Chondrocyte (in vitro differentiated cells): Measurements from ENCODE around the gene SOD2. TPM values are rescaled to one million over a fixed set of nuclear protein-coding genes. Genes with fewer than 3 reads are reported as not detected.
"Not testable (repeated sequence)": the region's sequence is repeated elsewhere in the genome, so short reads cannot be mapped to it uniquely, and the experiment has no call there.

Source experiments
- DNase-seq: peaks from one replicate; pipeline ENCODE4 v3.0.0; 2021; ENCODE audit warnings: mixed read lengths, low spot score
- H3K27ac Mint-ChIP-seq: one replicate; pipeline ENCODE4 v1.8.0; 2021; ENCODE audit warnings: mild to moderate bottlenecking, moderate library complexity, mixed read lengths; ENCODE audit not compliant: unreplicated experiment
- H3K27me3 Mint-ChIP-seq: 2 replicates; pipeline ENCODE4 v1.8.0; 2021; ENCODE audit warnings: low read depth, mixed read lengths
- H3K36me3 Mint-ChIP-seq: 2 replicates; pipeline ENCODE4 v1.8.0; 2021; ENCODE audit warnings: low read depth, mixed read lengths
- H3K4me1 Mint-ChIP-seq: 2 replicates; pipeline ENCODE4 v1.8.0; 2021; ENCODE audit warnings: low read depth, mild to moderate bottlenecking, mixed read lengths
- H3K4me3 Mint-ChIP-seq: one replicate; pipeline ENCODE4 v1.8.0; 2021; ENCODE audit warnings: mild to moderate bottlenecking, moderate library complexity, mixed read lengths; ENCODE audit not compliant: unreplicated experiment
- H3K9me3 Mint-ChIP-seq: 2 replicates; pipeline ENCODE4 v1.8.0; 2021; ENCODE audit warnings: low read depth, mixed read lengths
- total RNA-seq: library from RNA; stranded (reverse); gene quantifications from 3 replicates; pipeline ENCODE4 v1.2.1, GENCODE V29; 2021
- TF ChIP-seq, protein P1 (sequence below): fragments of 200-600 bp; sonication (generic); IDR thresholded peaks from 2 replicates; pipeline ENCODE4 v1.5.0; 2021; ENCODE audit warnings: antibody characterized with exemption, mild to moderate bottlenecking, moderate library complexity

The SOD2 gene
- total RNA-seq, 1 donor from 2014 or later: 61.5 TPM

GRCh38 chr6:159676890-159677505 is 16.0 kb downstream of the SOD2 start:
- no peak for DNase-seq
- H3K27ac Mint-ChIP-seq: no peak overlapping the region
- TF ChIP-seq, protein P1, sequence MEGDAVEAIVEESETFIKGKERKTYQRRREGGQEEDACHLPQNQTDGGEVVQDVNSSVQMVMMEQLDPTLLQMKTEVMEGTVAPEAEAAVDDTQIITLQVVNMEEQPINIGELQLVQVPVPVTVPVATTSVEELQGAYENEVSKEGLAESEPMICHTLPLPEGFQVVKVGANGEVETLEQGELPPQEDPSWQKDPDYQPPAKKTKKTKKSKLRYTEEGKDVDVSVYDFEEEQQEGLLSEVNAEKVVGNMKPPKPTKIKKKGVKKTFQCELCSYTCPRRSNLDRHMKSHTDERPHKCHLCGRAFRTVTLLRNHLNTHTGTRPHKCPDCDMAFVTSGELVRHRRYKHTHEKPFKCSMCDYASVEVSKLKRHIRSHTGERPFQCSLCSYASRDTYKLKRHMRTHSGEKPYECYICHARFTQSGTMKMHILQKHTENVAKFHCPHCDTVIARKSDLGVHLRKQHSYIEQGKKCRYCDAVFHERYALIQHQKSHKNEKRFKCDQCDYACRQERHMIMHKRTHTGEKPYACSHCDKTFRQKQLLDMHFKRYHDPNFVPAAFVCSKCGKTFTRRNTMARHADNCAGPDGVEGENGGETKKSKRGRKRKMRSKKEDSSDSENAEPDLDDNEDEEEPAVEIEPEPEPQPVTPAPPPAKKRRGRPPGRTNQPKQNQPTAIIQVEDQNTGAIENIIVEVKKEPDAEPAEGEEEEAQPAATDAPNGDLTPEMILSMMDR: no peak
- peaks cover 6% of the 10 kb centered on the region for H3K9me3 Mint-ChIP-seq
- no peaks in the 10 kb centered on the region for H3K27me3 Mint-ChIP-seq
- peaks cover 13% of the 10 kb centered on the region for H3K4me1 Mint-ChIP-seq
- peaks cover 6% of the 10 kb centered on the region for H3K36me3 Mint-ChIP-seq
- no peak overlapping the region for H3K4me3 Mint-ChIP-seq

DNA sequence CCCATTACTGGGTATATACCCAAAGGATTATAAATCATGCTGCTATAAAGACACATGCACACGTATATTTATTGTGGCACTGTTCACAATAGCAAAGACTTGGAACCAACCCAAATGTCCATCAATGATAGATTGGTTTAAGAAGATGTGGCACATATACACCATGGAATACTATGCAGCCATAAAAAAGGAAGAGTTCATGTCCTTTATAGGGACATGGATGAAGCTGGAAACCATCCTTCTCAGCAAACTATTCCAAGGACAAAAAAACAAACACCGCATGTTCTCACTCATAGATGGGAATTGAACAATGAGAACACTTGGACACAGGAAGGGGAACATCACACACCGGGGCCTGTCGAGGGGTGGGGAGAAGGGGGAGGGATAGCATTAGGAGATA is 16.8 kb downstream of the SOD2 start:
- H3K9me3 Mint-ChIP-seq, DNase-seq, H3K4me3 Mint-ChIP-seq, H3K27ac Mint-ChIP-seq, H3K27me3 Mint-ChIP-seq, H3K36me3 Mint-ChIP-seq: not testable (repeated sequence)
- peaks cover 13% of the 10 kb centered on the region for H3K4me1 Mint-ChIP-seq

DNA sequence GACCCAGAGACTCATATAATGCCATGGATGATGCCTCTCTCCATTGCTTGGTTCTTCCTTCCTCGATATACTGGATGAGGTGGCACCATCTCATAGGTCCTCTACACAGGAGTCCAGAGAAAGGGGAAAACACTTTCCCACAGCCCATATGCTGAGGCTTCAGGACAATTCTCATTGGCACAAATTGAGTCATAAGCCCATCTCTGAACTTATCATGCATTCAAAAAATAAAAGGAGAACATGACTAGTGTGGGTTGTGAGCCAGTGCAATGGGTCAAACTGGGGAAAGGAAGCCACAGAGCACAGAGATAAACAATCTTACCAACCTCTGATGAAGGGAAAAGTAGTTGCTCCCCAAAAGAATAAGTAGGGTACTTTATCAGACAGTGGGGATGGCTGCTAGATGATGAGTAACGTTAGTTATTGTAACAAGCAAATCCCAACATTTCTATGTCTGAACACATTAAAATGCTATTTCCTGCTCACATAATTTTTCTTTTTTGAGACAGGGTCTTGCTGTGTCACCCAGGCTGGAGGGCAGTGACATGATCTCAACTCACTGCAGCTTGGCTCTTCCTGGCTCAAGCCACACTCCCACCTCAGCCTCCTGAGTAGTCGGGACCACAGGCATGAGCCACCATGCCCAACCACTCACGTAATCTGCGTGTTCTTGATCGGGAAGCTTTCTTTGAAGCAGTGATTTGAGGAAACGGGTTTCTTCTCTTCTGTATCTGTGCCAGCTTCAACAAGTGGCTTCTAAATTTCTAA is 27.0 kb downstream of the SOD2 start:
- peaks cover 3% of the 10 kb centered on the region for H3K36me3 Mint-ChIP-seq
- H3K4me3 Mint-ChIP-seq: no peak overlapping the region
- H3K27me3 Mint-ChIP-seq: no peaks in the 10 kb centered on the region
- H3K9me3 Mint-ChIP-seq: peaks cover 14% of the 10 kb centered on the region
- H3K4me1 Mint-ChIP-seq: peaks cover 23% of the 10 kb centered on the region
- TF ChIP-seq, protein P1: no peak
- DNase-seq: no peak
- peak overlapping the region; percentile 42 for H3K27ac Mint-ChIP-seq

DNA sequence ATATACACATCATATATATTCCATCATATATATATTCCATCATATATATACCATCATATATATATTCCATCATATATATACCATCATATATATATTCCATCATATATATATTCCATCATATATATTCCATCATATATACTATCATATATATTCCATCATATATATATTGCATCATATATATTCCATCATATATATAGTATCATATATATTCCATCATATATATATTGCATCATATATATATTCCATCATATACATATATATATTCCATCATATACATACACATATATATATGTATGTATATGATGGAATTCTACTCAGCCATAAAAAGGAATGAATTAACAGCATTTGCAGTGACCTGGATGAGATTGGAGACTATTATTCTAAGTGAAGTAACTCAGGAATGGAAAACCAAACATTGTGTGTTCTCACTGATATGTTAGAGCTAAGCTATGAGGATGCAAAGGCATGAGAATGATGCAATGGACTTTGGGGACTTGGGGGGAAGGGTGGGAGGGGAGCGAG is 29.6 kb downstream of the SOD2 start:
- peaks cover 13% of the 10 kb centered on the region for H3K9me3 Mint-ChIP-seq
- H3K27me3 Mint-ChIP-seq, H3K36me3 Mint-ChIP-seq, DNase-seq, H3K4me3 Mint-ChIP-seq, H3K27ac Mint-ChIP-seq: not testable (repeated sequence)
- peaks cover 23% of the 10 kb centered on the region for H3K4me1 Mint-ChIP-seq

- not testable (repeated sequence) for H3K27me3 Mint-ChIP-seq, H3K27ac Mint-ChIP-seq, DNase-seq, H3K36me3 Mint-ChIP-seq, H3K4me3 Mint-ChIP-seq
- Mint-ChIP-seq H3K9me3 (peaks cover 26% of the 10 kb centered on the region), H3K4me1 (peaks cover 23% of the 10 kb centered on the region)
Observed at GRCh38 chr6:159661977-159662376, 31.1 kb downstream of the SOD2 start.

DNA sequence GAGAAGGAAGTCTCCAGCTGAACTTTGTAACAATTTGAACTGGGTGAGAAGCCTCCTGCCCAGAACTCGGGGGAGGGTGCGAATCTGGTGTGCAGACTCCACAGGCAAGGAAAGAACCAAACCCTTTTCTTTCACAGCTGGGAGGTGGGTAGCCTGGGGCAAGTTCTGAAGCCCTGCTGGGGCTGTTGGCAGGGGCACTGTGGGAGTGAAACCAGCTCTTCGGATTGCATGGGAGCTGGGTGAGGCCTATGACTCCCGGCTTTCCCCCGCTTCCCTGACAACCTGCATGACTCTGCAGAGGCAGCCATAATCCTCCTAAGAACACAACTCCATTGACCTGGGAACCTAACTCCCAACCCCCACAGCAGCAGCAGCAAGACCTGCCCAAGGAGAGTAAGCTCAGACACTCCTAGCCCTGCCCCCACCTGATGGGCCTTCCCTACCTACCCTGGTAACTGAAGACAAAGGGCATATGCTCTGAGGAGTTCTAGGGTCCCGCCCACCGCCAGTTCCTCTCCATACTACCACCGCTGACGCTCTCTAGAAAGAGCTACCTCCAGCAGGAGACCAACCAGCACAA is 37.5 kb downstream of the SOD2 start:
- Mint-ChIP-seq H3K36me3 (peaks cover 6% of the 10 kb centered on the region), H3K27ac (no peak overlapping the region), H3K4me1 (no peaks in the 10 kb centered on the region), H3K4me3 (no peak overlapping the region), H3K27me3 (no peaks in the 10 kb centered on the region), H3K9me3 (peaks cover 16% of the 10 kb centered on the region)
- DNase-seq: no peak
- TF ChIP-seq, protein P1: no peak
